ENCODE measurements around the gene SDF2L1. TPM values are rescaled to one million over a fixed set of nuclear protein-coding genes. Genes with fewer than 3 reads are reported as not detected.

The SDF2L1 gene
- total and polyA plus RNA-seq, 9 of the 15 experiments (the other 6 are each of a cell fraction or from before 2014, with no cell fraction given): 15.1 to 989 (median 124) TPM

- TF ChIP-seq HNRNPH1 (optimal IDR thresholded peaks at IDR 0.05; ENCODE audit: low read depth, low read length) (no peak), NRF1 (conservative IDR thresholded peaks at IDR 0.05 in 1 of 2, IDR thresholded peaks at IDR 0.05 in 1 of 2) (no peak), ETV6 (IDR thresholded peaks at IDR 0.05; ENCODE audit: borderline replicate concordance in 1 of 2, low read depth in 2 of 2, low read length in 1 of 2) (peak in 1 of 2 experiments; percentile 56; a peak in 1 of 4 replicates), ETV6 (CRISPR knock-in tag; IDR thresholded peaks at IDR 0.05; ENCODE audit: borderline replicate concordance) (no peak)
Observed at GRCh38 chr22:21659864-21660525, 17.9 kb downstream of the SDF2L1 start (continued).

DNA sequence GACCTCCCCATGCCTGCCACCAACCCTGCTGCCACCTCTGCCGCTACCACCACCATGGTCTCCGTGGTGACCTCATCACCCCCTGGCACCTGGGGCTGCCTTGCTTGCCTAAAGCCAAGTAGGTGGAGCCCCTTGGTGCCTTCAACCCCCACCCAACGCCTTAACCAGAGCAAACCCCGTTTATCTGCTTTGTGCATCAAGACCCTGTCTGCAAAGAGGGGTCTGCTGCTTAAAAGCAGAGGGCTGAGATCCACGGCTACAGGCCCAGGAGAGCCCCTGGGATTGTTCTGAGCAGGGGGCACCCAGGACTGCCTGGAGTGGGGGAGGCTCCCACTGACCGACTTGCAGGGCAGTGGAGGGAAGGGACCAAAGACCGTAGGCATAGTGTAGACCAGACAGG is 18.8 kb downstream of the SDF2L1 start:
- ChIA-PET POLR2A (interaction anchor here (0.6 to 3.7 kb wide), 5 partner anchors 11 to 41 kb away, joined by 3 to 38 read pairs (median 19); partner anchors contain the start of gene SDF2L1), CTCF (ENCODE audit: low intra/inter-chr PET ratio) (interaction anchor here (0.8 to 0.9 kb wide), 2 partner anchors 246 to 278 kb away, joined by 4 to 6 read pairs; no protein-coding TSS in a partner anchor)
- peaks cover 8% of the 10 kb centered on the region for H3K9me1 ChIP-seq (ENCODE audit: control insufficient read depth, insufficient read depth, low read length)
- H3K4me1 ChIP-seq (replicated peaks in 1 of 2; ENCODE audit: control insufficient read depth in 2 of 2, insufficient read depth in 2 of 2, low read length in 2 of 2): peaks cover 18 to 44% of the 10 kb centered on the region in 2 experiments
- H3K9ac ChIP-seq (ENCODE audit: insufficient read depth in 1 of 2, low read depth in 2 of 2, low read length in 2 of 2): peak overlapping the region in 1 of 2 experiments; percentile 65; a peak in 2 of 4 replicates
- H3K4me2 ChIP-seq (ENCODE audit: insufficient read depth, low read length): no peak overlapping the region
- BruUV-seq (replicated peaks): no TSS peak
- in situ Hi-C loops (cut with MboI) (loop anchor here (25.0 kb wide), 1 partner anchor 1324 kb away; no protein-coding TSS in a partner anchor), intact Hi-C loops (cut with micrococcal nuclease) (loop anchor here (1.0 kb wide), 2 partner anchors 52 to 277 kb away; no protein-coding TSS in a partner anchor)
- no peaks in the 10 kb centered on the region for H3K27me3 ChIP-seq (ENCODE audit: control insufficient read depth in 2 of 2, insufficient read depth in 2 of 2, low read length in 2 of 2)
- H3K79me2 ChIP-seq (ENCODE audit: control insufficient read depth, insufficient read depth, low read length): peaks cover under 1% of the 10 kb centered on the region; the same call in 1 of the 3 replicates
- H3K9me3 ChIP-seq (replicated peaks; ENCODE audit: control insufficient read depth, insufficient read depth, low read depth, low read length): 0 out of 2 replicates have a peak, but pooled peaks cover 2% of the 10 kb centered on the region
- 25% methylated on average over 7 of the region's 7 CpGs for WGBS (ENCODE audit: insufficient coverage, low coverage, missing lambda C conversion rate)
- no peak overlapping the region for H3K4me3 ChIP-seq
- H4K20me1 ChIP-seq (replicated peaks; ENCODE audit: control insufficient read depth, insufficient read depth, low read length): no peaks in the 10 kb centered on the region
- no peak overlapping the region for H2AFZ ChIP-seq (ENCODE audit: low read depth, low read length)
- FAIRE-seq (no peak), ATAC-seq (no peak), DNase-seq (ENCODE audit: extremely low read depth in 1 of 4, low spot score in 3 of 4) (no peak)
- no peaks in the 10 kb centered on the region for H3K36me3 ChIP-seq (ENCODE audit: control insufficient read depth, insufficient read depth, low read length)
- no peak overlapping the region for H3K27ac ChIP-seq (ENCODE audit: extremely low read depth, low read depth, low read length)
- TF ChIP-seq SNIP1 (IDR thresholded peaks at IDR 0.05; ENCODE audit: low read depth): no peak
- TF ChIP-seq RBM25 (IDR thresholded peaks at IDR 0.05; ENCODE audit: low read depth, low read length, severe bottlenecking): no peak
- no peak for TF ChIP-seq HDAC1 (IDR thresholded peaks at IDR 0.05)
- TF ChIP-seq, protein P1, sequence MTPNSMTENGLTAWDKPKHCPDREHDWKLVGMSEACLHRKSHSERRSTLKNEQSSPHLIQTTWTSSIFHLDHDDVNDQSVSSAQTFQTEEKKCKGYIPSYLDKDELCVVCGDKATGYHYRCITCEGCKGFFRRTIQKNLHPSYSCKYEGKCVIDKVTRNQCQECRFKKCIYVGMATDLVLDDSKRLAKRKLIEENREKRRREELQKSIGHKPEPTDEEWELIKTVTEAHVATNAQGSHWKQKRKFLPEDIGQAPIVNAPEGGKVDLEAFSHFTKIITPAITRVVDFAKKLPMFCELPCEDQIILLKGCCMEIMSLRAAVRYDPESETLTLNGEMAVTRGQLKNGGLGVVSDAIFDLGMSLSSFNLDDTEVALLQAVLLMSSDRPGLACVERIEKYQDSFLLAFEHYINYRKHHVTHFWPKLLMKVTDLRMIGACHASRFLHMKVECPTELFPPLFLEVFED (CRISPR knock-in tag; conservative IDR thresholded peaks at IDR 0.05): no peak
- TF ChIP-seq NFE2 (IDR thresholded peaks at IDR 0.05; ENCODE audit: low read depth): no peak
- 0 out of 2 replicates have a peak, but pooled peaks have one; percentile 52 for TF ChIP-seq GTF2F1 (IDR thresholded peaks at IDR 0.05; ENCODE audit: low read depth, low read length)
- TF ChIP-seq FOXA1 (IDR thresholded peaks at IDR 0.05; ENCODE audit: borderline replicate concordance): no peak
- peak; percentile 84; the same call in 1 of the 2 replicates for TF ChIP-seq STAT6 (CRISPR knock-in tag; IDR thresholded peaks at IDR 0.05)
- peak in 1 of 2 experiments; percentile 58; a peak in 1 of 4 replicates for TF ChIP-seq RCOR1 (IDR thresholded peaks at IDR 0.05; ENCODE audit: borderline replicate concordance in 1 of 2, low read depth in 2 of 2, low read length in 2 of 2)
- 0 out of 2 replicates have a peak, but pooled peaks have one; percentile 11 for TF ChIP-seq HCFC1 (IDR thresholded peaks at IDR 0.05; ENCODE audit: low read depth, low read length)
- no peak for TF ChIP-seq BRCA1 (IDR thresholded peaks at IDR 0.05)
- TF ChIP-seq BRCA1 (CRISPR knock-in tag; IDR thresholded peaks at IDR 0.05): no peak
- TF ChIP-seq HDAC8 (tag; IDR thresholded peaks at IDR 0.05): no peak
